ENCODE results near the gene VWF.

The VWF gene

DNA sequence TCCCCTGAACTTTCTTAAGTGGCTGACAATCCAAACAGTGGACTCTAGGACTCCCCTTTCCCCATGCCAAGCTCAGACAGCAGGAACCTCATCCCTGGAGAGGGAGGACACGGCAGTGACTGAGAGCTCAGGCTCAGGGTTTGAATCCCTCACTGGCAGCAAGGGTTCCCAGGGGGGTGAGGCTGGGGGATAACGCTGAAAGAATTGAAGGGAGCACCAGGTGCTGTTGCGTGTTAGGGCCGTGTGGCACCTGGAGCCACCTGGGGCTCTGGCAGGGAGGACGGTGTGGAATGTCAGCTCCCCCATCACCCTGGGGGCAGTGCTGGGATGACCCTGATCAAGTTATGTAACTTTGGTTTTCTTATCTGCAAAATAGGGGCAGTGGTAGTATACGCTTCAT is 219.5 kb downstream of the VWF start:
- DNase-seq: no peak

DNA sequence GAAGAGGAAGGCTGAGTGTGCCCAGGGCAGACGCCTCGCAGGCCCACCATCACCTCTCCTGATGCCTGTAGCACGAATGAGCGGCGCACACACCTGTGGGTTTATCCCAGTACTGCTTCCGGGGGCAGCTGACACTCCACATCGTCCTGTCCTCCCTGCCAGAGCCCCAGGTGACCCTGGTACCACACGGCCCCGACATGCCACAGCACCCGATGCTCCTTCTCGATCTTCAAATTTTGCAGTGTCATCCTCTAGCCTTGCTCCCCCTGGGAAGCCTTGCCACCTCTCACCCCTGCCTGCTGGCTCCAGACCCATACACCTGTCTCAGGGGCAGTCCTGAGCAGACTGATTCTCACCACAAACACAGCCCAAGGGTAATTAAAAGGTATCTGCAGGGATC is 220.0 kb downstream of the VWF start:
- DNase-seq: no peak

DNA sequence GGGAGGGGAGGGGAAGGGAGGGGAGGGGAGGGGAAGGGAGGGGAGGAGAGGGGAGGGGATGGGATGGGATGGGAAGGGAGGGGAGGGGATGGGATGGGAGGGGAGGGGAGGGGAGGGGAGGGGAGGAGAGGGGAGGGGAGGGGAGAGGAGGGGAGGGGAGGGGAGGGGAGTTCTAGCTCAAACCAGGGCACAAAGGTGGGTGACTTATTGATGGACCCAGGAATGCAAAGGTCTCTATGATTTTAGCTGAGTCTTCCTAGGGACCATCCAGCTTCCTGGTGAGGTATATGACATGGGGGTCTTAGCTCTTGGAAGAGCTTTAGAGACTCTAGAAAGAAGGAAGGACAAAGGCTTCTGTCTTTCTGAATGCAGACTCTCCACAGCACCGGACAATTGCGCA is 221.7 kb downstream of the VWF start:
- DNase-seq: no peak

DNA sequence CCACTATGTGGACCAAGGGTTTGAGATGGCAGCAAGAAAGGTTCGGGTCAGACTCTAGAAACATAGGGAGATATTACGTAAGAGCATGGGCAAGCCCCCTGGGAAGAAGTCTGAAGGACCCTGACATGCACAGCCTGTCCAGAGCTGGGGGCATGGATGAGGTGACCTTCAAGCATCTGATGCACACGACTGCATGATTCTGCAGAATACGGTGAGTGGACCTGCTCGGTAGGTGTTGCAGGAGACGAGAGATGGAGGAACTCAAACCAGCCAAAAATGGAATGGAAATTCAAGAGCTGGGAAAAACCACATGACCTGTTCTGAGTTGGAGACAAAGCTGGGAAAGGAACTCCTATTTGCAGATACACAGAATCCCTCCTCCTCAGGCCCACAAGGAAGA is 223.1 kb downstream of the VWF start:
- no peak for DNase-seq

DNA sequence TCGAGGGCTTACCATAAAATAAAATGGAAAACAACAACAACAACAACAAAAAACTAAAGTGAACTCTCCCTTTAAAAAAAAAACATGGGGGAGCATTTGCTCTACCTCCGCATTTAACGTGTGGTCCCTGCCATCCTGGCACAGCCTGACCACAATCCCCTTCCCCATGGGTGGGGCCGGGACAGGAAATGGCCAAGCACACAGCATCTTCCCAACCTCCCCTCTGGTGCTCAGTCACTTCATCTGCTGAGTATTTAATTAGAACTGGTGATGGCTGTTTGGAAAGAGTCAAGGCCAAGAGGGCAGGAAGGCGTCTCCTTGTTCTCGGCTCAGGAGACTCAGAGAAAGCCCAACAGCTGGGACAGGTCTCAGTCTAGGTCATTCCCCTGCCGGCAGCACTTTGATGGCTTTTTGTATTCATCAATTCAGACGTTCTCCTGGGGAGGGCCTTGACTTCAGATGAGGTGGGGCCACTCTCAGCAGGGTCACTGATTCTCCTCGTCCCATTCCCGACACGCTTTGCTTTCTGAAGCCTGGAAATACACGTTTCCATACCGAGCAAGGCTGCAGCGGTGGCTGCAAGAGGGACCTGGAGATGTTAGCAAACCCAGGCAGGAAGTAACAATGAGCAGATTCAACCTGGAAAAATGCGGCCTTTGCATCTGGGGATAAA is 223.8 kb downstream of the VWF start:
- DNase-seq: no peak

DNA sequence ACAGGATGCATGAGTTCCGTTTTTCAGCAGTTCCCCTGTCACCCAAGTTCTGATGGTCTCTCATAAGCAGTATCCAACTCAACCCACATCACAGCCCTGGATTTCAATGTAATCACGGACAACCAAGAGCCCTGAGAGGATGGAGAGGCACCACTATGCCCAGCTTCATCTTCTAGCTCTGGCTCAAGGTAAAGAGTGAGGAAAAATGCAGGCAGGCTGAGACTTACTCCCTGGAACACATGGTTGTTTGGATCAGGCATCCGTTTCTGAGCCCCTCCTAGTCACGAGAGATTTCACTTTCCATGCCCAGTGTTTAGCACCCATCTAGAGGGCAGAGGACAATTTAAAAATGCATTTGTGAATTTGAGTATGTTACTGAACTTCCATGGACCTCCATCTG is 224.4 kb downstream of the VWF start:
- DNase-seq: no peak

DNA sequence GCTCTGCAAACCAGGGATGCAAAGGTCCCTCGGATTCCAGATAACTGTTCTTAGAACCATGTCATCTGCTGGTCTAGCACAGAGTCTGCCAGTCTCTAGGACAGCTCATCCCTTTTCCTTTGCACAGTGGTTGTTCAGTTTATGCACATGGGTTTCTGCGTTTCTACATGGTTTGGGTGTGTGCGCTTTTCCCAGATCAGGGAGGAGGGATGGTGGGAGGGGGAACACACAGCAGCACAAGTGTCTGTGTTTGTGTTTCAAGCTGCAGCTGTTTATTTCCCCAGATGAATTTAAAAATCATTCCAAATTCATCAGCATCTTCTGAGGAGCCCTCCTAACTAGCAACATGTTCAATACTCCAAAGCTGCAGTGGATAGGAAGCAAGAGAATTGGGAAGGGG is 224.8 kb downstream of the VWF start:
- DNase-seq: no peak

DNA sequence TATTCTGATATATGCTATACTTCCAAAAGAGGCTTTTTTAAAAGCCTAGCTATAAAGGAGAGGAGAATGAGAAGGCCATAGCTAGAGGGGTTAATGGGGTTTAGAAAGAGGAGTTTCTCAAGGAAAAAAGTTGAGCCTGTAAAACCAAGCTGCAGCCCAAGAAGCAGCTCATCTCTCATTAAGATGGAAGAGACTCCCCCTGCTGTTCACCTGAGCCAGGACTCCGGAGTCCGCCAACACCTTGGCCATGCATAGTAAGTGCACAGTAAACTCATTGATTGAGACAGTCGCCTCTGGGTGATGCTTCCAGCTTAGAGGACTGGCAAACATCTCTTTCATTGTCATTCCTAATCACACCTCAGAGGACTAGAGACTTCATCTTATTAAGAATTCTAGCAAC is 225.6 kb downstream of the VWF start:
- no peak for DNase-seq
